ENCODE results near the gene CCSER1. TPM values are rescaled to one million over a fixed set of nuclear protein-coding genes. Genes with fewer than 3 reads are reported as not detected.
"Not testable (repeated sequence)": the region's sequence is repeated elsewhere in the genome, so short reads cannot be mapped to it uniquely, and the experiment has no call there.

CCSER1 gene
- polyA plus RNA-seq, 5 donors, result 1.7 to 5.2 (median 2.7) TPM

- DNase-seq, result no peak
Measured at GRCh38 chr4:91282217-91282616, 1155.0 kb downstream of the CCSER1 start.

GRCh38 chr4:91283726-91284230 lies 1156.6 kb downstream of the CCSER1 start:
- DNase-seq, result no peak

GRCh38 chr4:91284480-91284879 lies 1157.3 kb downstream of the CCSER1 start:
- no peak for DNase-seq

- DNase-seq, result no peak
Measured at GRCh38 chr4:91285487-91285886, 1158.3 kb downstream of the CCSER1 start.

GRCh38 chr4:91288702-91289311 lies 1161.6 kb downstream of the CCSER1 start:
- no peak for DNase-seq

- no peak for DNase-seq
Measured at GRCh38 chr4:91298156-91298700, 1171.0 kb downstream of the CCSER1 start.

GRCh38 chr4:91298824-91299223 lies 1171.6 kb downstream of the CCSER1 start:
- no peak for DNase-seq

GRCh38 chr4:91302120-91302519 lies 1174.9 kb downstream of the CCSER1 start:
- DNase-seq, result no peak

GRCh38 chr4:91304292-91304691 lies 1177.1 kb downstream of the CCSER1 start:
- DNase-seq, result no peak

GRCh38 chr4:91317434-91317833 lies 1190.2 kb downstream of the CCSER1 start:
- no peak for DNase-seq

GRCh38 chr4:91319556-91320268 lies 1192.5 kb downstream of the CCSER1 start:
- DNase-seq, result no peak

- no peak for DNase-seq
Measured at GRCh38 chr4:91322961-91323360, 1195.8 kb downstream of the CCSER1 start.

- no peak for DNase-seq
Measured at GRCh38 chr4:91325495-91325894, 1198.3 kb downstream of the CCSER1 start.

- not testable (repeated sequence) for DNase-seq
Measured at GRCh38 chr4:91326167-91326566, 1199.0 kb downstream of the CCSER1 start.

- no peak for DNase-seq
Measured at GRCh38 chr4:91330555-91331137, 1203.5 kb downstream of the CCSER1 start.

- DNase-seq, result no peak
Measured at GRCh38 chr4:91340822-91341221, 1213.6 kb downstream of the CCSER1 start.

- DNase-seq, result no peak
Measured at GRCh38 chr4:91345632-91346031, 1218.4 kb downstream of the CCSER1 start.

GRCh38 chr4:91356496-91356895 lies 1229.3 kb downstream of the CCSER1 start:
- not testable (repeated sequence) for DNase-seq

- DNase-seq, result not testable (repeated sequence)
Measured at GRCh38 chr4:91358016-91358415, 1230.8 kb downstream of the CCSER1 start.

- DNase-seq, result not testable (repeated sequence)
Measured at GRCh38 chr4:91358621-91359020, 1231.4 kb downstream of the CCSER1 start.

- DNase-seq, result no peak
Measured at GRCh38 chr4:91359041-91360031, 1232.1 kb downstream of the CCSER1 start.

All from right lung (tissue), 5 donors.